BE2C (cell line): ENCODE data around the gene ZNF700.
"Not testable (repeated sequence)": the region's sequence is repeated elsewhere in the genome, so short reads cannot be mapped to it uniquely, and the experiment has no call there.

Source experiments
- DNase-seq: peaks from one replicate; pipeline ENCODE4 v3.0.0-alpha.2; 2020
- H3K27me3 ChIP-seq: fragments of 250-450 bp; sonication (Bioruptor Pico); 2 replicates; pipeline ENCODE4 v1.5.1; 2020; ENCODE audit warnings: mild to moderate bottlenecking
- H3K36me3 ChIP-seq: fragments of 250-450 bp; sonication (Bioruptor Pico); 2 replicates; pipeline ENCODE4 v1.5.1; 2020; ENCODE audit warnings: mild to moderate bottlenecking
- H3K4me1 ChIP-seq: fragments of 250-450 bp; sonication (Bioruptor Pico); 2 replicates; pipeline ENCODE4 v1.5.1; 2020
- H3K4me3 ChIP-seq: 2 replicates; pipeline ENCODE4 v1.5.1; 2011; ENCODE audit warnings: low read depth, low read length
- H3K9me3 ChIP-seq: fragments of 250-450 bp; sonication (Bioruptor Pico); 2 replicates; pipeline ENCODE4 v1.5.1; 2020
- CTCF ChIP-seq: IDR thresholded peaks from 2 replicates; pipeline ENCODE4 v1.5.1; 2012; ENCODE audit warnings: mild to moderate bottlenecking, low read depth, low read length

ZNF700 gene

DNA sequence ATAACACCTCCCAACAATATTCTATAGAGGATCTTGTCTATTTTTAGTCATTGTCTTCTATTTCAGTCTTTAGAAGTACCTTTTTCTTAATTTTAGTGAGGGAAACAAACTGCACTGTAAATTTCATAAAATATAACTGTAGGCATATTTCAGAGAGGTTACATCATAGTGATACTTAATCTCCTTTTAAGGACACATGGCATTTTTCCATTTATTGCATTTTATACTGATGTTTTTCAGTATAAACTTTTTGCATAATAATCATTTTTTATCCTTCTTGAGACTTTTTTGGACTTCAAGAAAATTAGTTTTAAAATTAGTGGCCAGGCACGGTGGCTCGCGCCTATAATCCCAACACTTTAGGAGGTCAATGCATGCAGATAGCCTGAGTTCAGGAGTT is 6.6 kb downstream of the ZNF700 start:
- H3K4me1 ChIP-seq = no peaks in the 10 kb centered on the region
- no peak for DNase-seq
- H3K27me3 ChIP-seq = no peaks in the 10 kb centered on the region
- no peak for TF ChIP-seq CTCF
- H3K9me3 ChIP-seq = peaks cover 3% of the 10 kb centered on the region; the same call in 1 of the 2 replicates
- H3K36me3 ChIP-seq = no peaks in the 10 kb centered on the region
- H3K4me3 ChIP-seq = no peak overlapping the region

DNA sequence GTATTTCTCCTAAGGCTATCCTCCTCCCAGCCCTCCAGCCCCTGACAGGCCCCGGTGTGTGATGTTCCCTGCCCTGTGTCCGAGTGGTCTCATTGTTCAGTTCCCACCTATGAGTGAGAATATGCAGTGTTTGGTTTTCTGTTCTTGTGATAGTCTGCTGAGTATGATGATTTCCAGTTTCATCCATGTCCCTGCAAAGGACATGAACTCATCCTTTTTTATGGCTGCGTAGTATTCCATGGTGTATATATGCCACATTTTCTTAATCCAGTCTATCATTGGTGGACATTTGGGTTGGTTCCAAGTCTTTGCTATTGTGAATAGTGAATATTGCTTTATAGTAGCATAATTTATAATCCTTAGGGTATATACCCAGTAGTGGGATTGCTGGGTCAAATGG is 10.9 kb downstream of the ZNF700 start:
- not testable (repeated sequence) for H3K4me1 ChIP-seq, H3K4me3 ChIP-seq, H3K9me3 ChIP-seq, H3K27me3 ChIP-seq, H3K36me3 ChIP-seq, DNase-seq

DNA sequence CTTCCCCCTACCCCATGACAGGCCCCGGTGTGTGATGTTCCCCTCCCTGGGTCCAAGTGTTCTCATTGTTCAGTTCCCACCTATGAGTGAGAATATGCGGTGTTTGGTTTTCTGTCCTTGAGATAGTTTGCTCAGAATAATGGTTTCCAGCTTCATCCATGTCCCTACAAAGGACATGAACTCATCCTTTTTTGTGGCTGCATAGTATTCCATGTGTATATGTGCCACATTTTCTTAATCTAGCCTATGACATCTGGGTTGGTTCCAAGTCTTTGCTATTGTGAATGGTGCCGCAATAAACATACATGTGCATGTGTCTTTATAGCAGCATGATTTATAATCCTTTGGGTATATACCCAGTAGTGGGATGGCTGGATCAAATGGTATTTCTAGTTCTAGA is 13.5 kb downstream of the ZNF700 start:
- H3K9me3 ChIP-seq, DNase-seq, H3K27me3 ChIP-seq, H3K36me3 ChIP-seq, H3K4me3 ChIP-seq, H3K4me1 ChIP-seq: not testable (repeated sequence)

DNA sequence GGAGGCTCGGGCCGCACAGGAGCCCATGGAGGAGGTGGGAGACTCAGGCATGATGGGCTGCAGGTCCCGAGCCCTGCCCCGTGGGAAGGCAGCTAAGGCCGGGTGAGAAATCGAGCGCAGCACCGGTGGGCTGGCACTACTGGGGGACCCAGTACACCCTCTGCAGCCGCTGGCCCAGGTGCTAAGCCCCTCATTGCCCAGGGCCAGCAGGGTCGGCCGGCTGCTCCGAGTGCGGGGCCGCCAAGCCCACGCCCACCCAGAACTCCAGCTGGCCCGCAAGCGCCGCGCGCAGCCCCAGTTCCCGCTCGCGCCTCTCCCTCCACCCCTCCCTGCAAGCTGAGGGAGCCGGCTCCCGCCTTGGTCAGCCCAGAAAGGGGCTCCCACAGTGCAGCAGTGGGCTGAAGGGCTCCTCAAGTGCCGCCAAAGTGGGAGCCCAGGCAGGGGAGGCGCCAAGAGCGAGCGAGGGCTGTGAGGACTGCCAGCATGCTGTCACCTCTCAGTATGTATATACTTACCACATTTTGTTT is 16.5 kb downstream of the ZNF700 start:
- not testable (repeated sequence) for DNase-seq, H3K36me3 ChIP-seq, H3K27me3 ChIP-seq, H3K4me1 ChIP-seq, H3K4me3 ChIP-seq, H3K9me3 ChIP-seq

- peaks cover 6% of the 10 kb centered on the region; the same call in 1 of the 2 replicates for H3K9me3 ChIP-seq
- TF ChIP-seq CTCF = no peak
- no peaks in the 10 kb centered on the region for H3K27me3 ChIP-seq
- no peak overlapping the region for H3K4me3 ChIP-seq
- DNase-seq = no peak
- peaks cover 3% of the 10 kb centered on the region; the same call in 1 of the 2 replicates for H3K36me3 ChIP-seq
- no peaks in the 10 kb centered on the region for H3K4me1 ChIP-seq
Measured at GRCh38 chr19:11942008-11942842, 17.3 kb downstream of the ZNF700 start.

DNA sequence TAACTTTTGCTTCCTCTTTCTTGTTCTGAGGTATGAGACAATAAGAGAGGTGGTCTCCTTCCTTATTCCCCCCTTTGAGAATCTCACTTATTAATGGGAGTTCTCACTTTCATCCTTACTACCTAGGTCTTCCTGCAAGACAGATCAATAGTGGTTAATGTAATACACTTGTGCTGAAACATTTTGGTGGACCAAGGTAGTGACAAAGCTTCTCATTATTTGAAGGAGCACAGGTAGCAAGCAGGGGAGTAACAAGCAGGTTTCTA is 17.9 kb downstream of the ZNF700 start:
- no peak for DNase-seq
- TF ChIP-seq CTCF = no peak
- H3K9me3 ChIP-seq = peaks cover 6% of the 10 kb centered on the region; the same call in 1 of the 2 replicates
- H3K4me1 ChIP-seq = no peaks in the 10 kb centered on the region
- H3K27me3 ChIP-seq = no peaks in the 10 kb centered on the region
- H3K36me3 ChIP-seq = peaks cover 8% of the 10 kb centered on the region; the same call in 1 of the 2 replicates
- H3K4me3 ChIP-seq = no peak overlapping the region

GRCh38 chr19:11944656-11945055 is 19.7 kb downstream of the ZNF700 start:
- H3K36me3 ChIP-seq = peaks cover 27% of the 10 kb centered on the region
- H3K4me3 ChIP-seq = no peak overlapping the region
- H3K9me3 ChIP-seq = peaks cover 6% of the 10 kb centered on the region
- TF ChIP-seq CTCF = no peak
- H3K27me3 ChIP-seq = no peaks in the 10 kb centered on the region
- DNase-seq = no peak
- no peaks in the 10 kb centered on the region for H3K4me1 ChIP-seq
